HG03064 (cell line): ENCODE data around the gene KSR2.

Experiments used
- ATAC-seq: cut with Tn5 transposase; IDR thresholded peaks from one replicate; pipeline ENCODE4 v1.9.1; 2021; ENCODE audit warnings: low read depth; ENCODE audit not compliant: unreplicated experiment

The KSR2 gene

DNA sequence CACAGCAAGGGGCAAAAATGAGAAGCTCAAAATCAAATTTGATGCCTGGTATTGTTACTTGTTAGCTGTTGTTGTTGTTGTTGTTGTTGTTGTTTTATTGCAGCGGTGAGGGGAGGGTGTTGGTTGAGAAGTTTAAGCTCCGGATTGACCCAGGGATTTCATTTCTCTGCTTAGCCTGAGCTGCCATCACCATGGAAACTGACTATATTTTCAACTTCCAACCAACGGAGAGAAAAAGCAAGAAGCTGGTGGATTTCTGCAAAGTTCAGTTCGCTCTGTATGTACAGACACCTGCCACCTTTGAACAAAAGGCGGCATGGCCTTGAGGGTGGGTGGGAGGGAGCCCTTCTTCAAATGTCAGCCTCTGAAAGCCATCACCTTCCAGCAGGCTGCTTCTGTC, 412.9 kb downstream of the KSR2 start:
- no peak for ATAC-seq

DNA sequence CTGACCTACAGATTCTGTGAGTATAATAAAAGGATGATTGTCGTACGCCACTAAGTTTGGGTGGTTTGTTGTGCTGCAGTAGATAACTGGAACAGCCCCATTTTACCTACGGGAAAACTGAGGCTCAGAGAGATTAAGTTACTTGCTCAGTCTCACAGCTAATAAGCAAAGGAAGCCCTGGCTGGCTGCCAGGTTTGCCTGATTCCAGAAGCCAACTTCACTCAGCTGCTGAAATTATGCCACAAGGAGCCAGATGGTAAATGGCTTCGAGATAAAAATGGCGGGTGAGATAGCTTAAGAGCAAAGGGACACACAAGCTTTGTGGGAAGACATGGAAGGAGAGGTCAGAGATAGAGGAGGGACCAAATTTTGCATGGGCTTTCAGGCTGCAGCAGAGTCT, 415.8 kb downstream of the KSR2 start:
- no peak for ATAC-seq

DNA sequence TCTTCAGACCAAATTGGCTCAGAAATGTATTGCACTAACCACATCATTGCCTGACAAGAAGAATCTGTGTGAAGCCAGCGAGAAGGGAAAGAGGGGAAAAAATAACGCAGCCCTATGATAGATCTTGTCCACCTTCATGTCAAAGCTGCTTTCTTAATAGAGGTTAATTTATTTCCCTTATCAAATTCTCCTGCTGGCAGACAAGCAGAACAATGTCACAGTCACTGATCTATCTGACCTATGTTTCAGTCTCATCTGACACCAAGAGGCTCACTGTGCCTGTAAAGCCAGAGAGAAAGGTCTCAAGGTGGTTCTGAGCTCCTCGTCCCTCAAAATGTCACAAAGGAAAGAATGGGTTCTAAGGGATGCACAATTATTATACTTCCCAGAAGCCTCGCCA, 417.1 kb downstream of the KSR2 start:
- no peak for ATAC-seq

GRCh38 chr12:117547209-117547608, 421.6 kb downstream of the KSR2 start:
- ATAC-seq: no peak

GRCh38 chr12:117545216-117545615, 423.6 kb downstream of the KSR2 start:
- ATAC-seq: no peak

DNA sequence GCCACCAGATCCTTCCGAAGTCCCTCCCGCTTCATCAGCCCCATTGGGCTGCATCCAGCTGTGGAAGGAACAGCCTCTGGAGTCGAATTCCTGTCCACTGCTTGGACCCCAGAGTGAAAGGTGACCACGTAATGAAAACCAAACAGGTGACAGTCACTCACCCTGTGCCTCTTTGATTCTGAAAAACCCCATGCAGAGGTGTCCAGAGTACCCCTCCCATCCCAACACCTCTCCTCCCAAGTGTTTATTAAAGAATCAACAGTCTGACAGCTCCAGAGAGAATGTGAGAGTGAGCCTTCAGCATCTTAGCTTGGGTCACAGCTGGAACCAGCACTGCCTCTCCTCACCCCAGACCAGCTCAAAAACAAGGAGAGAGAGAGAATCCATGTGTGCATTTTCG, 428.8 kb downstream of the KSR2 start:
- ATAC-seq: no peak

- no peak for ATAC-seq
Measured at GRCh38 chr12:117538926-117539325, 429.9 kb downstream of the KSR2 start.

GRCh38 chr12:117538032-117538690, 430.6 kb downstream of the KSR2 start:
- ATAC-seq: no peak

DNA sequence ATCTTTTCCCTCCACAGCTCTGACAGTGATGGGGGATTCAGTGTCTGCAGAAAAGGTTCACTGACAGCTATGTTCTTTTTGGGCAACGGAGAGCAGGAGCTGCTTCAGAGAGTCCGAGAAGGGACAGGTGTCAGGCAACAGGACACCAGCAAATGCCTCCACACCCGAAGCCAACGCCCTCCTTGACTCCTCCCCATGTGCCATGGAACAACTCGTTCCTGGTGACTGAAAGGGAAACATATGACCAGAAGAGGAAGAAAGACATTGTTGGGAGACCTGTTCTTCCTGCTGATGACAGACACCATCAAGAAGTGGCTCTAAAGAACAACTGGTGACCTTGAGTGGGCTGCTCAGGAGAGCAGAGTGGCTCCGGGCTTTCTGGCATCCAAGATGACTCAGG, 435.1 kb downstream of the KSR2 start:
- no peak for ATAC-seq

- ATAC-seq: no peak
Measured at GRCh38 chr12:117530796-117531195, 438.0 kb downstream of the KSR2 start.

- no peak for ATAC-seq
Measured at GRCh38 chr12:117528538-117528937, 440.3 kb downstream of the KSR2 start.

DNA sequence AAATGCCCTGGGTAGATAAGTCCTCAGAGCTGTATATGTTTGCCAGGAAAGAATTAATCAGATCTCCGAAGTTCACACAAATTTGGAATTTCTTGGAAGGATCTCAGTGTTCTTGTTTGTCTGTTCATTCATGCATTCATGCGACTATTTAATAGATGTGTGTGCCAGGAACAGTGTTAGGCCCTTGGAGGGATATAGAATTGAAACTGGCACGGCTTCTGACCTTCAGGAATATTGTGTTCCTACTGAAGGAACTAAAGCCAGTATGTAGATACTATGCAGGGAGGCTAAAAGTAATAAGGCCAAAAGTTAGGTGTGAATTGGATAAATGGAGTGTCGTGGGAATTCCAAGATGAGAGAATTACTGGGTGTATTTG, 441.3 kb downstream of the KSR2 start:
- ATAC-seq: no peak

DNA sequence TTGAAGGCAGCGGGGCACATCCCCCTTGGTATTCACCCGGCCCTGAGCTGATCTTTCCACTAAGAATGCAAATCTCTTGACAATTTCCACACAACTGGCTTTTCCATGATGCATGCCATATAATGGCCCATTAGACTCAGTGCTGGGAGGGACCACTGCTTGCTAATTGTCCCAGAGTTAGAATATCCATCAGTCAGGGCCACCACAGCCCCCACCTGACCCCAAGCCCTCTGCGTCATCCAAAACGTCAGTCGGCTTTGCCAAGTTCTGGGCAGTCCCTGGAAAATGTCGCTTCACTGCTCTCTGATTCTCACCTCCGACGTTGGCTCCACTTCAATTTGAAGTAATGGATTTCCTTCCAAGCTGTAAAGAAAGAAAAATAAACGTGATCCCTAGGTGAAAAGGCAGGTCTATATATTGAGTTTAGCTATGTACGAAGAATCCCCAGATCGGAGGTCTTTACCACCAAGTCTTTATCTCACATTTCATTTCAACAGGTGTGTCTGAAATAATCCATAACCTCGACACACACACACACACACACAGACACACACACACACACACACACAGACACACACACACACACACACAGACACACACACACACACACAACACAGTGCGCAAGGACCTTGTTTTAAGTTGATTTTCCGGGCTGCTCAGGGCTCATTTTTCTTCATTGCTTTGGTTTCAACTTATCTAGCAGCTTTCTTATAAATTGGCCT, 441.9 kb downstream of the KSR2 start:
- no peak for ATAC-seq

- no peak for ATAC-seq
Measured at GRCh38 chr12:117525766-117526165, 443.0 kb downstream of the KSR2 start.

DNA sequence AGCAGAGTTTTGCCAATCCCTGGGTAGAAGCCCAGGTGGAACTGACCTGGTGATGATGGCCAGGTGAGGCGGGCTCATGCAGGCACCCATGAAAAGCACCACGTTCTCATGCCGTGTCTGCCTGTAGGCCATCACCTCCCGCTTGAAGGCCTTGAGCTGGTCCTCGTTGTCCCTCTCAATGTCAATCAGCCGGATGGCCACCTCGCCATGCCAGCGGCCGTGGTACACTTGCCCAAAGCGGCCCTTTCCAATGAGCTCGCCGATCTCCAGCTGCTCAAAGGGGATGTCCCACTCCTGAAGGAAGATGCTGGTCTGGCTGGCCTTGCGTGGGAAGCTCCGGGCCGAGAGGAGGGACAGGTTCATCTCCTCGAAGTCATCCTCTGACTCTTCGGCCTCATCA, 444.0 kb downstream of the KSR2 start:
- no peak for ATAC-seq

GRCh38 chr12:117523971-117524370, 444.8 kb downstream of the KSR2 start:
- ATAC-seq: no peak

GRCh38 chr12:117522559-117522958, 446.2 kb downstream of the KSR2 start:
- no peak for ATAC-seq

- ATAC-seq: no peak
Measured at GRCh38 chr12:117521867-117522266, 446.9 kb downstream of the KSR2 start.

GRCh38 chr12:117521346-117521745, 447.4 kb downstream of the KSR2 start:
- ATAC-seq: no peak

- ATAC-seq: no peak
Measured at GRCh38 chr12:117518594-117519270, 450.1 kb downstream of the KSR2 start.

DNA sequence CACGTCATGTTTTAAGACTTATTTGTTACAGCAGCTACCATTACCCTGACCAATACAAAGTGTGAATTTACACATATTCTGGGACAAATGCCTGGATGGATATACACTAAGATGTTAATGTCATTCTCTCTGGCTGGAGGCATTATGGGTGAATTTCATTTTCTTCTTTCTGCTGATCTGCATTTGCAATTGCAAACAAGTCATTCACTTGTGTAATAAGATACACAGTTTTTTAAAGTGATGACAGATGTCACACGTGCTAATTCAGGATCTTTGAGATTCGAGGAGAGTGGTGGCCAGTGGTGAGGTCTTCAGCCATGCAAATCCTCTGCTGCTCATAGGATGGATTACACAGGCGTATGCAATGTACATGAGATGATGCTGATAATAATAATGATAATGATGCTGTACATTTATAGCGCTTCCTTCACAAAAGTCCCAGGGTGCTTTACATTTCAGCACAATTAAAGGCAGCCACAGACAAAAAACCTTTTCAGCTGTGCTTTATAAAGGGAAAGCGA, 451.5 kb downstream of the KSR2 start:
- ATAC-seq: no peak

- ATAC-seq: no peak
Measured at GRCh38 chr12:117516034-117516433, 452.8 kb downstream of the KSR2 start.
